Measurements from ENCODE around the gene PLAAT5.
"Not testable (repeated sequence)": the region's sequence is repeated elsewhere in the genome, so short reads cannot be mapped to it uniquely, and the experiment has no call there.

PLAAT5 gene

DNA sequence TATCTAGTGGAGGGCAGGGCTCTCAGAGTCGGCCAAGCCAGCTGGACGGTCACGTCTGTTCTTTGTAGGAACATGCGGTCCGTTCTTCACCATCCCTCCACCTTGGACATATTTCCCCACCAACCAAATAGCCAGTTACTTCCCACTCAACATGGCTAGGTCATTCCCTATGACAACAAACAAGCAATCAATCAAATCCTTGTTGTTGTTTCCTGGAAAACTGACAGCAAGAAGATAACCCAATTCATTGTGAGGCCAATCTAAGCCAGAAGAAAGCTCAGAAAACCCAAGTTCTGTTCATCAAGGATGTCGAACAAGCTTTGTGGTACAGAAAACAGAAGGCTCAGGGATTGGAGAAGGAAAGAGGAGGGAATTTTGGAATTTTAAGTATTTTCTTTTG lies 10.9 kb downstream of the PLAAT5 start:
- DNase-seq (ENCODE audit: low read depth in 2 of 2): no peak

- peak in 1 of 2 donors; percentile 43 for DNase-seq (ENCODE audit: low read depth in 2 of 2)
Measured at GRCh38 chr11:63478896-63479295, 12.1 kb downstream of the PLAAT5 start.

DNA sequence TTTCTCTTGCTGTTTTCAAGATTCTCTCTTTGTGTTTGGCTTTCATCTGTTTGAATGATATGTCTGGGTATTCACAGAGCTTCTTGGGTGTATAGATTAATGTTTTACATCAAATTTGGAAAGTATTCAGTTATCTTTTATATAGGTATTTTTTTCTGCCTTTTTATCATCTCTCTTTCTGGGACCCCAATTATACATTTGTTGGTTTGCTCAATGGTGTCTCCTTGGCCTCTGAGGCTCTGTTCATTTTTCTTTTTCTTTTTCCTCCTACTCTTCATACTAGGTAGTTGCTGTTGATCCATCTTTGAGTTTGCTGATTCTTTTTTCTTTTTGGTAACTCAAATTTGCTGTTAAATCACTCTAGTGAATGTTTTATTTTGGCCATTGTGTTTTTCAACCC lies 14.3 kb downstream of the PLAAT5 start:
- DNase-seq (ENCODE audit: low read depth in 2 of 2): no peak

DNA sequence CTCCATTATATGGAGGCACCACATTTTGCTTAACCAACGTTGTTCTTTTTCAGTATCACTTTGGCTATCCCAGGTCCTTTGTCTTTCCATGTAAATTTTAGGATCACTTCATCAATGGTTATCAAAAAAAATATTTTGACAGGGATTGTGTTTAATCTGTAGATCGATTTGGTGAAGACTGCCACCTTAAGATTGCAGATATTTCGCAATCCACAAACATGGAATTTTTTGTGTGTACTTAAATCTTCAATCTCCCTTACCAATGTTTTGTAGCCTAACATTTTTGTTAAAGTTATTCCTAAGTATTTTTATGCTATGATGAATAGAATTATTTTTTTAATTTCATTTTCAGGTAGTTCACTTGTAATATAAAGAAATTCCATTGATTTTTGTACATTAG lies 18.6 kb downstream of the PLAAT5 start:
- no peak for DNase-seq (ENCODE audit: low read depth in 2 of 2)

DNA sequence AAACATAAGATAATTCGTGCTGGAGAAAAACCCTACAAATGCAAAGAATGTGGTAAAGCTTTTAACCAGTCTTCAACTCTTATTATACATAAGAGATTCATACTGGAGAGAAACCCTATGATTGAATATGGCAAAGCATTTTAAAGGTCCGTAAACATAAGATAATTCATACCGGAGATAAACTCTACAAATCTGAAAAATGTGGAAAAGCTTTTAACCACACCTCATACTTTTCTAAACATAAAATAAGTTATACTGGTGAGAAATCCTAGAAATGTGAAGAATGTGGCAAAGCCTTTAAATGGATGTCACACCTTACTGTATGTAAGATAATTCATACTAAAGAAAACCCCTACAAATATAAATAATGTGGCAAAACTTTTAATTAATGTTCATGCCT lies 20.7 kb downstream of the PLAAT5 start:
- DNase-seq (ENCODE audit: low read depth in 2 of 2): no peak

DNA sequence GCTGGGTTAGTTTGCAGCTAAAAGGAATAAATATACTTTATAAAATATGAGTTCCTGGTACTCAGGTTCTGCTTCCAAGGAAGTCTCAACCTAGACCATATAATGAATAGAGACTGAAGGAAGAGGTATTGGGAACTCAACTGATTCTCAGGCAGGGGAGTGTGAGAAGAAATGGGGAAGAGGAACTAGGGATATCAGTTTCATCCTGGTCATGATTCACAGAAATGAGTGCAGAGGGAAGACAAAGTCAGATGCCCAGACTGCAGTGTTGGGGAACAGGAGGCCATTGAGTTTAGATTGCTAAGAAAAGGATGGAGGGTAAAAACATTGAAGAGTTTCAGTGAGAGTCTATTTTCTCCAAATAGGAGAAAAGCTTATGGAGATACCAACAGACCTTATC lies 28.8 kb downstream of the PLAAT5 start:
- no peak for DNase-seq (ENCODE audit: low read depth in 2 of 2)

- no peak for DNase-seq (ENCODE audit: low read depth in 2 of 2)
Measured at GRCh38 chr11:63459586-63459985, 31.4 kb downstream of the PLAAT5 start.

DNA sequence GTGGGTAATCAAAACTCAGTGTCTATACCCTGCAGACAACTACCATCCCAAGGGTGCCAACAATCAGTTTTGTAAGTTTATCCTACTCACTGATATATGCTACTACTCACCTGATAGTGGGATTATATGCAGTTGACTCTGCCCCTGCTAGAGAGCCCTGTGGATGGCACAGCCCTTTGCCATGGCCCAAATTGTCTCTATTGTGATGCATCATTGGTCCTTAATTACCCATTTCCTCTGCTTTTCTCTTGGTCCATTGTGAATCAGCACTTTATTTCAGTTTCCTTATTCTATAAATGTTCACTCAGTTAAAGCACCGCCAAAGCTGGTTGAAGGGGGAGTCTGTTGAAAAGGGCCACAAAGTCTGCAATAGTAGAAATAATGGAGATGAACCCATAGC lies 42.3 kb downstream of the PLAAT5 start:
- DNase-seq (ENCODE audit: low read depth in 2 of 2): no peak

DNA sequence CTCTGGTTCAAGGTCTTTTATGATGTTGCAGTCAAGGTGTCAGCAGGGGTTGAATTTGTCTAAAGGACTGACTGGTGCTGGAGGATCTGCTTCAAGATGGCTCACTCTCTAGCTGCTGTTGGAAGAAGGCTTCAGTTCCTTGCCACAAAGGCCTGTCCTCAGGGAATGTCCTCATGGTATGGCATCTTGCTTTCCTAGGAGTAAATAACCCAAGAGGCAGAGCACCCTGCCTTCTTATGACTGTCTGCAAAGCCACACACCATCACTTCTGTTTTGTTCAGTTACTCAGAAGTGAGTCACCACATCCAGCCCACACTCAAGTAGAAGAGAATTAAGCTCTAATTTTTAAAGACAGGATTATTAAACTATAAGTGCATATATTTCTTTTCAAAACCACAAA lies 45.2 kb downstream of the PLAAT5 start:
- DNase-seq (ENCODE audit: low read depth in 2 of 2): no peak

DNA sequence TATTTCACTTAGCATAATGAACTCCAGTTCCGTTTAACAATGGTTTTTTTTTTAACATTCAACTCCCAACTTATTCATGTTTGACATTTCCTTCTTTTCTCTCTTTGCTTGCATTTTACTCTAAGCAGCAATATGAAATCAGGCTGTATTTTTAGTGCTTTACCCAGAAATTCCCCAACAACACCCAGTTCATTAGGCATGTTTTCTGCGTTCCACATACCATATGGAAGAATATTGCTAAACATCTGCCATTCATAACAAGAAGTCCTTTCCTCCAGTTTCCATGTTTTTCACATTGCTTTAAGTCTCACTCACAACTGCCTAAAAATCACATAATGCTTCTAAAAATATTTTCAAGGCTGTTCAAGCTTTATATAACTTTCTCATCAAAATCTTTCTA lies 45.8 kb downstream of the PLAAT5 start:
- DNase-seq (ENCODE audit: low read depth in 2 of 2): no peak

GRCh38 chr11:63444160-63444559 lies 46.8 kb downstream of the PLAAT5 start:
- DNase-seq (ENCODE audit: low read depth in 2 of 2): no peak

- DNase-seq (ENCODE audit: low read depth in 2 of 2): no peak
Measured at GRCh38 chr11:63443714-63444113, 47.3 kb downstream of the PLAAT5 start.

GRCh38 chr11:63435831-63436230 lies 55.1 kb downstream of the PLAAT5 start:
- not testable (repeated sequence) for DNase-seq (ENCODE audit: low read depth in 2 of 2)

- DNase-seq (ENCODE audit: low read depth in 2 of 2): not testable (repeated sequence)
Measured at GRCh38 chr11:63435351-63435750, 55.6 kb downstream of the PLAAT5 start.

DNA sequence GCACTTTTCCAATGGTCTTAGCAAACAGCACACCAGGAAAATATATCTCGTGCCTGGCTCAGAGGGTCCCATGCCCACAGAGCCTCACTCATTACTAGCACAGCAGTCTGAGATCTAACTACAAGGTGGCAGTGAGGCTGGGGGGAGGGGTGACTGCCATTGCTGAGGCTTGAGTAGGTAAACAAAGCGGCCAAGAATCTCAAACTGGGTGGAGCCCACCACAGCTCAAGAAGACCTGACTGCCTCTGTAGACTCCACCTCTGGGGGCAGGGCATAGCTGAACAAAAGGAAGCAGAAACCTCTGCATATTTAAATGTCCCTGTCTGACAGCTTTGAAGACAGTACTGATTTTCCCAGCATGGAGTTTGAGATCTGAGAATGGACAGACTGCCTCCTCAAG lies 60.2 kb downstream of the PLAAT5 start:
- DNase-seq (ENCODE audit: low read depth in 2 of 2): not testable (repeated sequence)

DNA sequence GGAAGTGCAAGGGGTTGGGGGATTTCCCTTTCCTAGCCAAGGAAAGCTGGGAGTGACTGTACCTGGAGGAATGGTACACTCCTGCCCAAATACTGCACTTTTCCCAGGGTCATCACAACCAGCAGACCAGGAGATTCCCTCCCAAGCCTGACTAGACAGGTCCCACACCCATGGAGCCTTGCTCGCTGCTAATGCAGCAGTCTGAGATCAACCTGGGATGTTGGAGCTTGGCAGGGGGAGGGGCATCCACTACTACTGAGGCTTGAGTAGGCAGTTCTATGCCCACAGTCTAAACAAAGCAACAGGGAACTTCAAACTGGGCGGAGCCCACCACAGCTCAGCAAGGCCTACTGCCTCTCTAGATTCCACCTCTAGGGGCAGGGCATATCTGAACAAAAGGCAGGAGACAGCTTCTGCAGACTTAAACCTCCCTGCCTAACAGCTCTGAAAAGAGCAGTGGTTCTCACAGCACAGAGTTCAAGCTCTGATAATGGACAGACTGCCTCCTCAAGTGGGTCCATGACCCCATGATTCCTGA lies 62.9 kb downstream of the PLAAT5 start:
- no peak for DNase-seq (ENCODE audit: low read depth in 2 of 2)

GRCh38 chr11:63417174-63417852 lies 73.7 kb downstream of the PLAAT5 start:
- DNase-seq (ENCODE audit: low read depth in 2 of 2): no peak

All from stimulated activated CD8-positive, alpha-beta memory T cell treated with anti-CD3 and anti-CD28 coated beads, Interleukin-7, amount 100 ng/mL, for 4 hours (primary cell).